GM19025 (cell line): ENCODE measurements around the gene AMFR.

ENCODE experiments used
- ATAC-seq: cut with Tn5 transposase; IDR thresholded peaks from one replicate; pipeline ENCODE4 v1.9.1; 2021; ENCODE audit warnings: mild to moderate bottlenecking, low read depth, moderate library complexity; ENCODE audit not compliant: unreplicated experiment

AMFR gene

GRCh38 chr16:56350491-56351405 is 74.6 kb downstream of the AMFR start:
- ATAC-seq, result no peak

GRCh38 chr16:56349711-56350161 is 75.6 kb downstream of the AMFR start:
- ATAC-seq, result no peak

- no peak for ATAC-seq
Observed at GRCh38 chr16:56349086-56349415, 76.3 kb downstream of the AMFR start.

- no peak for ATAC-seq
Observed at GRCh38 chr16:56348168-56349085, 76.9 kb downstream of the AMFR start.

- ATAC-seq, result no peak
Observed at GRCh38 chr16:56347670-56348069, 77.7 kb downstream of the AMFR start.

GRCh38 chr16:56347166-56347565 is 78.2 kb downstream of the AMFR start:
- ATAC-seq, result no peak

- ATAC-seq, result no peak
Observed at GRCh38 chr16:56346131-56346890, 79.0 kb downstream of the AMFR start.

GRCh38 chr16:56345406-56346050 is 79.8 kb downstream of the AMFR start:
- ATAC-seq, result no peak

GRCh38 chr16:56344518-56345405 is 80.6 kb downstream of the AMFR start:
- ATAC-seq, result no peak

GRCh38 chr16:56343661-56344517 is 81.5 kb downstream of the AMFR start:
- no peak for ATAC-seq

- ATAC-seq, result no peak
Observed at GRCh38 chr16:56341656-56342399, 83.5 kb downstream of the AMFR start.

GRCh38 chr16:56340864-56341365 is 84.4 kb downstream of the AMFR start:
- ATAC-seq, result no peak

GRCh38 chr16:56340416-56340815 is 84.9 kb downstream of the AMFR start:
- ATAC-seq, result no peak

GRCh38 chr16:56339431-56340195 is 85.7 kb downstream of the AMFR start:
- no peak for ATAC-seq

GRCh38 chr16:56338566-56339318 is 86.6 kb downstream of the AMFR start:
- no peak for ATAC-seq

- no peak for ATAC-seq
Observed at GRCh38 chr16:56337858-56338325, 87.5 kb downstream of the AMFR start.
